Large intestine (tissue), 3 donors: Measurements from ENCODE around the gene MVD. TPM values are rescaled to one million over a fixed set of nuclear protein-coding genes. Genes with fewer than 3 reads are reported as not detected.

Source experiments
- DNase-seq, 2 donors: peaks; one replicate each; pipeline versions ENCODE4 v3.0.0 to v3.0.0-alpha.2; 2013
- H3K27ac ChIP-seq: one replicate; pipeline ENCODE4 v1.5.1; 2013; ENCODE audit warnings: low read length
- H3K27me3 ChIP-seq: 2 replicates; pipeline ENCODE4 v1.6.1; 2013; ENCODE audit warnings: low read length; ENCODE audit not compliant: control insufficient read depth, insufficient read depth
- H3K36me3 ChIP-seq: 2 replicates; pipeline ENCODE4 v1.6.1; 2013; ENCODE audit warnings: low read length; ENCODE audit not compliant: control insufficient read depth, insufficient read depth
- H3K4me1 ChIP-seq: one replicate; pipeline ENCODE4 v1.6.1; 2013; ENCODE audit warnings: low read length; ENCODE audit not compliant: control insufficient read depth, insufficient read depth
- H3K4me3 ChIP-seq: one replicate; pipeline ENCODE4 v1.5.1; 2013; ENCODE audit warnings: low read length
- H3K9me3 ChIP-seq: one replicate; pipeline ENCODE4 v1.6.1; 2013; ENCODE audit warnings: mild to moderate bottlenecking, low read depth, low read length, moderate library complexity; ENCODE audit not compliant: control insufficient read depth
- WGBS: methylation state at CpG from one replicate; pipeline ENCODE4 v1.1.5; 2013; ENCODE audit warnings: low lambda C conversion rate; ENCODE audit not compliant: insufficient coverage; 5-methylcytosine and 5-hydroxymethylcytosine counted together
- polyA plus RNA-seq: library from polyadenylated mRNA; unstranded; fragments of 120-200 nt; gene quantifications from one replicate; pipeline ENCODE4 v1.2.1, GENCODE V29; 2013

Gene MVD
- polyA plus RNA-seq, 1 donor: 41.0 TPM

- Histone ChIP-seq H3K9me3 (no peaks in the 10 kb centered on the region), H3K4me3 (no peak overlapping the region), H3K36me3 (no peaks in the 10 kb centered on the region), H3K27ac (no peak overlapping the region), H3K4me1 (peaks cover 28% of the 10 kb centered on the region), H3K27me3 (peaks cover 15% of the 10 kb centered on the region)
- no peak for DNase-seq
- WGBS: 100% methylated on average over 1 of the region's 21 CpGs
Measured at GRCh38 chr16:88690341-88691128, 27.6 kb upstream of the MVD start.

DNA sequence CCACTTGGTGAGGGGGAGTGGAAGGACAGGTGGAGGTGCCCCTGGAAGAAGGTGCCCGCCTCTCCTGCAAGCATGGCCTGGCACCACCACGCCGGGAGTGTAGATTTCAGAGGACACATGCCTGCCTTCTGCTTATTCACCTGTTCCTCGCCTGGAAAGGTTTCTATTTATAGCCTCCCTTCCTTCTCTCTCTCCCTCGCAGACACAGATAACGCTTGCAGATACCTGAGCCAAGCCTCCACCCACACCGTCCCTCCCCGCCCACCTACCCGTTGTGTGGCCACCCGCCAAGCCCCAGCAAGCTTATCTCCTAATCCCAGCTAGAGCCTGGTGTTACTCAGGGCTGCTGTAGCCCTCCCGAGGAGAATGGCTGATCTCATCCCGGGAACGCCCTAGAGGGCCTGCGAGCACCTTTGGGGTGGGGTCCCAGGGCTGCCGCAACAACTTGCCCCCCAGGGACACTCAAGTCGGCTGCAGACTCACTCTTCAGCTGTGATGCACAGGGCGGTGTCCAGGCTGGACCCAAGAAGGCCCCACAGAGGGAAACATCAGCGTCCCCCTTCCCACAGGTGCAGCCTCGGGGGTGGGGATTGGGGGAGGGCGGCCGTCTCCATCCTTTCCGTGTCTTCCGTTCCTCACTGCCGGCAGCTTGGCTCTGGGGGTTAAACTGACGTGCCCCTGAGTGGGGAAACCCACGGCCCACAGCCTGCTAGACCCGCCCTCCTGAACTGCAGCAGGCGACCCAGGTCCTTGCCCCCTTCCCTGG is 25.3 kb upstream of the MVD start:
- Histone ChIP-seq H3K36me3 (no peaks in the 10 kb centered on the region), H3K9me3 (no peaks in the 10 kb centered on the region), H3K4me3 (no peak overlapping the region), H3K27ac (no peak overlapping the region), H3K4me1 (peaks cover 28% of the 10 kb centered on the region), H3K27me3 (peaks cover 35% of the 10 kb centered on the region)
- no CpG with 5 or more reads among the region's 28 CpGs for WGBS
- DNase-seq: peak; percentile 48 to 85

GRCh38 chr16:88687676-88688012 is 24.8 kb upstream of the MVD start:
- no peak for DNase-seq
- H3K9me3 ChIP-seq: no peaks in the 10 kb centered on the region
- no peak overlapping the region for H3K27ac ChIP-seq
- no peak overlapping the region for H3K4me3 ChIP-seq
- no peaks in the 10 kb centered on the region for H3K36me3 ChIP-seq
- WGBS: no CpG with 5 or more reads among the region's 3 CpGs
- H3K27me3 ChIP-seq: peaks cover 35% of the 10 kb centered on the region
- H3K4me1 ChIP-seq: peaks cover 28% of the 10 kb centered on the region

DNA sequence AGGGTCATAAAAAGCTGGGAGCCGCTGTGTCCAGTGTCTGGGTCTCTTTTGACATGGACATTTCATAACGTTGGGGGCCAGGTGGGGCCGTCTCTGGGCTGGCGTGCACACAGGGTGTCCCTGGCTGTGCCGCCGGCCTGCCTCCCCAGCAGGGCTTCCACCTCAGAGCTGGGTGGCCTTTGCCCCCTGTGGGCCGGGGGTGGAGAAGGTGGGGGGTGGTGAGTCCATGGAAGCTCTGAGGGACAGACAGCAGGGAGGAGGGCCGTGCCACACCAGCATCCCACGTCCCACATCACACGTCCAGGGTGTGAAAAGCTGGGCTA is 24.3 kb upstream of the MVD start:
- peak in 1 of 2 donors; percentile 37 for DNase-seq
- H3K27me3 ChIP-seq: peaks cover 36% of the 10 kb centered on the region
- peaks cover 28% of the 10 kb centered on the region for H3K4me1 ChIP-seq

DNA sequence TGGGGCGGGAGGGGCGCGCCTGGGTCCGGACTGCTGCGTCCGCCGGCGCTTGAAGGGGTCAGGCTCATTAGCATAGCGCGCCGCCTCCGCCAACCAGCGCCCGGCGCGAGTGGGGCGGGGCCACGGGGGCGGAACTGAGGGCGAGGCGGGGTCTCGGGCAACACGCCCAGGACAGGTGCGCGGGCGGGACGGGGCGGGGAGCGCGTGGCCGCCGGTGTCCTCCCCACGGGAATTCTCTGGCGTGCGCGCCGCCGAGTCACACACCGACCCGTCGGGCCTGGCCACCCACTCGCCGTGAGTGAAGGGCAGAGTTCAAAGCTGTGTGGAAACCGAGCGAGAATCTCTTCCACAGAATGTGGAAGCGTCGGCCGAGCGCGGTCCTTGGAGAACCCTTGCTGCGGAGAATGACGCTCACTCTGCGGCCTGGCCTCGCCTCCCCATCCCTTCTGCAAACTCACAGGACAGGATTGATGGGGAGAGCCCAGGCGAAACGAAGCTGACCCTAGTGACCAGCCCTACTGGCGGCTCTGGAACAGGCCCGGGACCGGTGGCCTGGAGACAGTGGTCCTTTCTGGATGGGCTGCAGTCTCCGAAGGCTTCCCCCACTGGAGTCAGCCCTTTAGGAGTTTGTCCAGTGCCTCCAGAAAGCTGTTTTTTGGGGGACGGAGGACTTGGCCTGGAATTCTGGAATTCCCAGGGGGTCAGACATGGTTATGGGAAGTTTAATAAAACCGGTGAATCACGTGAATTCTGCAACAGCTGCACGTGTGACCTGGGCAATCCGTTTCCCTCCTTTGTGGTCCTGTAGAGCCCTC is 23.8 kb upstream of the MVD start, which contains the start of gene SNAI3:
SNAI3 (minus strand) TSS at position 69 of the 815 bp plus-strand sequence. CDS start 101 bp downstream, outside the sequence.
- Histone ChIP-seq H3K36me3 (no peaks in the 10 kb centered on the region), H3K4me3 (peak within 1 kb of the TSS; percentile 58), H3K27me3 (peaks cover 42% of the 10 kb centered on the region), H3K9me3 (no peaks in the 10 kb centered on the region), H3K4me1 (peaks cover 28% of the 10 kb centered on the region), H3K27ac (no peak within 1 kb of the TSS)
- no CpG with 5 or more reads among the region's 65 CpGs for WGBS
- peak; percentile 75 to 88 for DNase-seq

More for the DNA sequence above, 24.3 kb upstream of the MVD start:
- H3K27ac ChIP-seq: no peak overlapping the region
- no CpG with 5 or more reads among the region's 10 CpGs for WGBS
- no peaks in the 10 kb centered on the region for H3K36me3 ChIP-seq
- H3K9me3 ChIP-seq: no peaks in the 10 kb centered on the region
- no peak overlapping the region for H3K4me3 ChIP-seq

GRCh38 chr16:88686062-88686438 is 23.2 kb upstream of the MVD start:
- H3K9me3 ChIP-seq: no peaks in the 10 kb centered on the region
- H3K4me1 ChIP-seq: peaks cover 28% of the 10 kb centered on the region
- WGBS: no CpG with 5 or more reads among the region's 25 CpGs
- H3K36me3 ChIP-seq: no peaks in the 10 kb centered on the region
- H3K4me3 ChIP-seq: peak overlapping the region; percentile 58
- H3K27me3 ChIP-seq: peaks cover 47% of the 10 kb centered on the region
- no peak for DNase-seq
- no peak overlapping the region for H3K27ac ChIP-seq

- WGBS: 80% methylated on average over 1 of the region's 33 CpGs
- peaks cover 48% of the 10 kb centered on the region for H3K27me3 ChIP-seq
- H3K9me3 ChIP-seq: no peaks in the 10 kb centered on the region
- peak in 1 of 2 donors; percentile 24 for DNase-seq
- no peak overlapping the region for H3K27ac ChIP-seq
- no peaks in the 10 kb centered on the region for H3K36me3 ChIP-seq
- peak overlapping the region; percentile 58 for H3K4me3 ChIP-seq
- peaks cover 28% of the 10 kb centered on the region for H3K4me1 ChIP-seq
Measured at GRCh38 chr16:88685156-88686061, 22.5 kb upstream of the MVD start.

DNA sequence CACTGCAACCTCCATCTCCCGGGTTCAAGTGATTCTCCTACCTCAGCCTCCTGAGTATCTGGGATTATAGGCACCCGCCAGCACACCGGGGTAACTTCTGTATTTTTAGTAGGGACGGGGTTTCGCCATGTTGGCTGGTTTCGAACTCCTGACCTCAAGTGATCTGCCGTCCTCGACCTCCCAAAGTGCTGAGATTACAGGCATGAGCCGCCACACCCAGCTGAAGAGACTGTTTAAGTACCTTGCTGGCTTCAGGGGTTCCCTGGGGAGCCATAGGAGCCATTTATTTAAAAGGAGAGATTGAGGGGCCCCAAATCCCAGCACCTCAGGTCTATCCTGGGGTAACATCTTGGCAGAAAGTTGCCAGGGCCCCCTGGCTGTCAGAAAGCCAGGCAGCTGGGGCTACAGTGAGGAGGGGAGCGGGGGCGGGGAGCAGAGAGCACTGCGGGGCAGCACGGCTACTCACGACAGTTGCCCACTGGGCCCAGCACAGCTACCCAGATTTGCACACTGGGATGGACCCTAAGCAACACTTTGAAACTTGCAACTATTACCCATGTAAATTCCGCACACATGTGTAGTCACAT is 21.8 kb upstream of the MVD start:
- Histone ChIP-seq H3K27ac (no peak overlapping the region), H3K27me3 (peaks cover 48% of the 10 kb centered on the region), H3K36me3 (no peaks in the 10 kb centered on the region), H3K9me3 (no peaks in the 10 kb centered on the region), H3K4me3 (no peak overlapping the region), H3K4me1 (peaks cover 28% of the 10 kb centered on the region)
- DNase-seq: no peak
- no CpG with 5 or more reads among the region's 15 CpGs for WGBS

GRCh38 chr16:88681709-88682451 is 19.0 kb upstream of the MVD start:
- DNase-seq: no peak
- no CpG with 5 or more reads among the region's 21 CpGs for WGBS
- Histone ChIP-seq H3K9me3 (no peaks in the 10 kb centered on the region), H3K4me3 (no peak overlapping the region), H3K27me3 (peaks cover 60% of the 10 kb centered on the region), H3K27ac (no peak overlapping the region), H3K36me3 (no peaks in the 10 kb centered on the region), H3K4me1 (peaks cover 11% of the 10 kb centered on the region)
